SK-N-MC (cell line): ENCODE results near the gene PLA2G1B.

ENCODE experiments used
- DNase-seq: peaks from one replicate; pipeline ENCODE4 v3.0.0-alpha.2; 2011; ENCODE audit warnings: low read depth, low spot score
- H3K27ac ChIP-seq: fragments of 200-600 bp; sonication (generic); 2 replicates; pipeline ENCODE4 v1.5.1; 2016; ENCODE audit warnings: mixed run types
- H3K36me3 ChIP-seq: fragments of 200-600 bp; sonication (generic); 2 replicates; pipeline ENCODE4 v1.6.1; 2017; ENCODE audit warnings: antibody characterized with exemption, low read length, mixed read lengths; ENCODE audit not compliant: insufficient read depth
- H3K4me3 ChIP-seq: fragments of 200-600 bp; sonication (generic); 2 replicates; pipeline ENCODE4 v1.5.1; 2016
- H3K9ac ChIP-seq: fragments of 200-600 bp; sonication (generic); 2 replicates; pipeline ENCODE4 v1.8.0; 2017; ENCODE audit warnings: mixed run types, mixed read lengths; ENCODE audit not compliant: insufficient read length
- H3K9me3 ChIP-seq: fragments of 200-600 bp; sonication (generic); 2 replicates; pipeline ENCODE4 v1.6.1; 2017; ENCODE audit warnings: low read depth, mild to moderate bottlenecking, antibody characterized with exemption, low read length, moderate library complexity, mixed read lengths
- EZH2 ChIP-seq: fragments of 200-600 bp; sonication (generic); IDR thresholded peaks from one replicate; pipeline ENCODE4 v1.6.1; 2017; ENCODE audit warnings: antibody characterized with exemption
- FOXP2 ChIP-seq: optimal IDR thresholded peaks from 2 replicates; pipeline ENCODE3; 2011; ENCODE audit warnings: mild to moderate bottlenecking, moderate library complexity; ENCODE audit not compliant: insufficient read depth; ENCODE audit errors: extremely low read length, control extremely low read depth
- POLR2AphosphoS5 ChIP-seq: IDR thresholded peaks from 2 replicates; pipeline ENCODE4 v1.6.1; 2012; ENCODE audit warnings: mild to moderate bottlenecking, low read depth, low read length, borderline replicate concordance

The PLA2G1B gene

GRCh38 chr12:120352117-120352516 is 24.5 kb upstream of the PLA2G1B start:
- Histone ChIP-seq H3K4me3 (no peak overlapping the region), H3K9ac (no peak overlapping the region), H3K27ac (no peak overlapping the region), H3K36me3 (peaks cover 28% of the 10 kb centered on the region), H3K9me3 (no peaks in the 10 kb centered on the region)
- TF ChIP-seq FOXP2 (no peak), EZH2 (no peak), POLR2AphosphoS5 (no peak)
- no peak for DNase-seq

GRCh38 chr12:120350576-120351350 is 23.2 kb upstream of the PLA2G1B start:
- Histone ChIP-seq H3K4me3 (no peak overlapping the region), H3K36me3 (peaks cover 14% of the 10 kb centered on the region; the same call in 1 of the 2 replicates), H3K9me3 (no peaks in the 10 kb centered on the region), H3K27ac (no peak overlapping the region), H3K9ac (no peak overlapping the region)
- no peak for DNase-seq
- TF ChIP-seq POLR2AphosphoS5: no peak
- TF ChIP-seq FOXP2: no peak
- no peak for TF ChIP-seq EZH2

- no peak for DNase-seq
- H3K4me3 ChIP-seq: no peak overlapping the region
- TF ChIP-seq POLR2AphosphoS5 (no peak), FOXP2 (no peak), EZH2 (no peak)
- no peaks in the 10 kb centered on the region for H3K9me3 ChIP-seq
- H3K27ac ChIP-seq: no peak overlapping the region
- peaks cover 9% of the 10 kb centered on the region; the same call in 1 of the 2 replicates for H3K36me3 ChIP-seq
- no peak overlapping the region for H3K9ac ChIP-seq
Measured at GRCh38 chr12:120347766-120348165, 20.2 kb upstream of the PLA2G1B start.

GRCh38 chr12:120346681-120347080 is 19.1 kb upstream of the PLA2G1B start:
- no peaks in the 10 kb centered on the region for H3K9me3 ChIP-seq
- no peak for DNase-seq
- H3K36me3 ChIP-seq: peaks cover 9% of the 10 kb centered on the region; the same call in 1 of the 2 replicates
- no peak for TF ChIP-seq POLR2AphosphoS5
- no peak for TF ChIP-seq FOXP2
- TF ChIP-seq EZH2: no peak
- no peak overlapping the region for H3K4me3 ChIP-seq
- H3K9ac ChIP-seq: no peak overlapping the region
- H3K27ac ChIP-seq: no peak overlapping the region

- Histone ChIP-seq H3K9ac (no peak overlapping the region), H3K36me3 (peaks cover 9% of the 10 kb centered on the region; the same call in 1 of the 2 replicates), H3K4me3 (no peak overlapping the region), H3K9me3 (no peaks in the 10 kb centered on the region), H3K27ac (no peak overlapping the region)
- no peak for DNase-seq
- TF ChIP-seq EZH2 (no peak), FOXP2 (no peak), POLR2AphosphoS5 (no peak)
Measured at GRCh38 chr12:120346031-120346430, 18.5 kb upstream of the PLA2G1B start.

- Histone ChIP-seq H3K36me3 (peaks cover 9% of the 10 kb centered on the region; the same call in 1 of the 2 replicates), H3K27ac (no peak overlapping the region)
- no peak for DNase-seq
Measured at GRCh38 chr12:120343692-120344091, 16.1 kb upstream of the PLA2G1B start.

GRCh38 chr12:120343039-120343537 is 15.5 kb upstream of the PLA2G1B start:
- H3K4me3 ChIP-seq: no peak overlapping the region
- TF ChIP-seq POLR2AphosphoS5 (no peak), FOXP2 (no peak), EZH2 (no peak)
- no peak overlapping the region for H3K27ac ChIP-seq
- DNase-seq: no peak
- no peaks in the 10 kb centered on the region for H3K9me3 ChIP-seq
- peaks cover 9% of the 10 kb centered on the region; the same call in 1 of the 2 replicates for H3K36me3 ChIP-seq
- no peak overlapping the region for H3K9ac ChIP-seq

More at GRCh38 chr12:120343692-120344091, 16.1 kb upstream of the PLA2G1B start:
- no peak overlapping the region for H3K4me3 ChIP-seq
- no peak overlapping the region for H3K9ac ChIP-seq
- TF ChIP-seq POLR2AphosphoS5 (no peak), EZH2 (no peak), FOXP2 (no peak)
- no peaks in the 10 kb centered on the region for H3K9me3 ChIP-seq

- H3K36me3 ChIP-seq: peaks cover 2% of the 10 kb centered on the region; the same call in 1 of the 2 replicates
- no peaks in the 10 kb centered on the region for H3K9me3 ChIP-seq
- TF ChIP-seq EZH2 (no peak), POLR2AphosphoS5 (no peak), FOXP2 (no peak)
- no peak overlapping the region for H3K9ac ChIP-seq
- H3K4me3 ChIP-seq: no peak overlapping the region
- DNase-seq: no peak
- H3K27ac ChIP-seq: no peak overlapping the region
Measured at GRCh38 chr12:120342175-120343038, 14.8 kb upstream of the PLA2G1B start.
